ENCODE results near the gene BBX. TPM values are rescaled to one million over a fixed set of nuclear protein-coding genes. Genes with fewer than 3 reads are reported as not detected.

Gene BBX
- total and polyA plus RNA-seq, 2 of the 4 experiments (the other 2 are of a cell fraction) = 13.6 to 107 TPM

DNA sequence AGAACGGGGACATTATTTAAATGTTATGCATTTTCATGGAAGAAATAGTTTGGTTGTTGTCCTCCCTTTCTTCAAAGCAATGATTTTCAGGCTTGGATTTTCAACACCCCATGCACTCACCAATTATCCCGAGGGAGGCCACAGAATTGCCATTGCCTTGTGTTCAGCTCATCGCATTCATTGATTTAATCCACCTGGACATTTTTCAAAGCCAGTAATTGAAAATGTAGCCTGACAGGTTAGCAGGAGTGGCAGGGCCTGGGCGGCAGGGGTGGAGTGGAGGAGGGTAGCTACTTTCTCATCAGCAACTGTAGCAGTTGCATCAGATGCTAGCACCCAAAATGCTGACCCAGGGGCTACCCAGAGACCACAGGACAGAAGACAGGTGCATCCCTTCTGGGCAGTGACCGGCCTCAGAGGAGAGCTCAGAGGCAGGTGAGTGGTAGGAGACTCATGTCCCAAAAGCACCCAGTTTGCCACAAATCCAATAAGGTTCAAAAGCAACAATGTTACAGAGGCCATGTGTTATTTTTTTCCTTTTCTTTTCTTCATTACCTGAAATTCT lies 325.7 kb downstream of the BBX start:
- peaks cover 2% of the 10 kb centered on the region; the same call in 1 of the 2 replicates for H3K4me1 ChIP-seq (ENCODE audit: control insufficient read depth, insufficient read depth, low read length)
- no peak overlapping the region for H2AK9ac ChIP-seq (replicated peaks; ENCODE audit: low read depth, low read length, poor library complexity)
- ChIA-PET CTCF (interaction anchor here (0.7 kb wide), 1 partner anchor 67 kb away, joined by 3 read pairs; no protein-coding TSS in a partner anchor), POLR2A (ENCODE audit: unreplicated experiment) (no interaction called here)
- no peak overlapping the region for H3K27ac ChIP-seq (ENCODE audit: insufficient read depth, low read length)
- no peak overlapping the region for H3K4ac ChIP-seq (ENCODE audit: low read depth, low read length)
- no peaks in the 10 kb centered on the region for H3K27me3 ChIP-seq (ENCODE audit: control insufficient read depth, insufficient read depth, low read length)
- H3K23ac ChIP-seq (ENCODE audit: low read depth, low read length) = no peak overlapping the region
- H4K8ac ChIP-seq (ENCODE audit: low read depth in 2 of 2, low read length in 2 of 2) = no peak overlapping the region
- dilution Hi-C loops (cut with HindIII; ENCODE audit: low sequenced_read_pairs, unreplicated experiment) = no loop called here
- H3K36me3 ChIP-seq (ENCODE audit: control insufficient read depth, insufficient read depth, low read length) = no peaks in the 10 kb centered on the region
- WGBS, 2 experiments (ENCODE audit: extremely low coverage in 2 of 2, insufficient read length in 1 of 2) = no CpG with 5 or more reads among the region's 5 CpGs
- H2BK5ac ChIP-seq (ENCODE audit: low read depth, low read length, poor library complexity, severe bottlenecking) = no peak overlapping the region
- H3K4me3 ChIP-seq (ENCODE audit: insufficient read depth, low read depth, low read length) = no peak overlapping the region
- H3K9me1 ChIP-seq (ENCODE audit: insufficient read depth, low read length) = no peaks in the 10 kb centered on the region
- H3K4me2 ChIP-seq (ENCODE audit: low read depth, low read length) = no peak overlapping the region
- H3K9me3 ChIP-seq (ENCODE audit: control insufficient read depth, insufficient read depth, low read length) = no peaks in the 10 kb centered on the region
- H4K20me1 ChIP-seq (ENCODE audit: insufficient read depth, low read length) = no peaks in the 10 kb centered on the region
- in situ Hi-C loops (cut with MboI; ENCODE audit: low sequenced_read_pairs) = no loop called here
- H4K5ac ChIP-seq (ENCODE audit: low read depth, low read length) = no peak overlapping the region
- BruUV-seq (replicated peaks) = no TSS peak
- H2BK20ac ChIP-seq (ENCODE audit: low read depth, low read length) = no peak overlapping the region
- no peak overlapping the region for H2BK120ac ChIP-seq (ENCODE audit: low read depth, low read length)
- H2BK15ac ChIP-seq (ENCODE audit: low read depth, low read length) = no peak overlapping the region
- ATAC-seq (ENCODE audit: low read depth) = no peak
- H3K56ac ChIP-seq (ENCODE audit: extremely low read depth, insufficient read depth, low read length) = no peak overlapping the region
- H3K9ac ChIP-seq (ENCODE audit: low read depth, low read length) = no peak overlapping the region
- H3K79me1 ChIP-seq (ENCODE audit: low read depth in 1 of 2, low read length in 2 of 2) = no peaks in the 10 kb centered on the region
- no peak overlapping the region for H3K14ac ChIP-seq (replicated peaks; ENCODE audit: low read depth, low read length)
- no peak for DNase-seq
- H4K91ac ChIP-seq (ENCODE audit: insufficient read depth, low read depth, low read length) = no peak overlapping the region
- no peak overlapping the region for H2AFZ ChIP-seq (replicated peaks; ENCODE audit: low read length, poor library complexity)
- no peak overlapping the region for H3K18ac ChIP-seq (ENCODE audit: low read depth, low read length)
- intact Hi-C loops (cut with micrococcal nuclease) = loop anchor here (5.0 kb wide), 1 partner anchor 611 kb away; no protein-coding TSS in a partner anchor
- H2AK5ac ChIP-seq (ENCODE audit: low read depth, low read length) = no peak overlapping the region
- TF ChIP-seq BHLHE40 (IDR thresholded peaks at IDR 0.05; ENCODE audit: low read depth, low read length) (no peak), RAD21 (IDR thresholded peaks at IDR 0.05; ENCODE audit: low read length) (no peak), RFX5 (IDR thresholded peaks at IDR 0.05; ENCODE audit: low read depth, low read length) (no peak), RCOR1 (IDR thresholded peaks at IDR 0.05; ENCODE audit: insufficient replicate concordance, low read length) (no peak), MAFK (IDR thresholded peaks at IDR 0.05; ENCODE audit: low read depth, low read length) (no peak), MXI1 (IDR thresholded peaks at IDR 0.05; ENCODE audit: borderline replicate concordance, low read depth, low read length) (no peak), FOS (IDR thresholded peaks at IDR 0.05; ENCODE audit: low read depth, low read length) (no peak), SMC3 (IDR thresholded peaks at IDR 0.05; ENCODE audit: low read depth, low read length) (no peak), CHD1 (IDR thresholded peaks at IDR 0.05; ENCODE audit: low read depth, low read length) (no peak), NFE2L2 (IDR thresholded peaks at IDR 0.05; ENCODE audit: low read depth, low read length) (no peak), CEBPB (IDR thresholded peaks at IDR 0.05; ENCODE audit: low read depth, low read length) (no peak)
- TF ChIP-seq, protein P1, sequence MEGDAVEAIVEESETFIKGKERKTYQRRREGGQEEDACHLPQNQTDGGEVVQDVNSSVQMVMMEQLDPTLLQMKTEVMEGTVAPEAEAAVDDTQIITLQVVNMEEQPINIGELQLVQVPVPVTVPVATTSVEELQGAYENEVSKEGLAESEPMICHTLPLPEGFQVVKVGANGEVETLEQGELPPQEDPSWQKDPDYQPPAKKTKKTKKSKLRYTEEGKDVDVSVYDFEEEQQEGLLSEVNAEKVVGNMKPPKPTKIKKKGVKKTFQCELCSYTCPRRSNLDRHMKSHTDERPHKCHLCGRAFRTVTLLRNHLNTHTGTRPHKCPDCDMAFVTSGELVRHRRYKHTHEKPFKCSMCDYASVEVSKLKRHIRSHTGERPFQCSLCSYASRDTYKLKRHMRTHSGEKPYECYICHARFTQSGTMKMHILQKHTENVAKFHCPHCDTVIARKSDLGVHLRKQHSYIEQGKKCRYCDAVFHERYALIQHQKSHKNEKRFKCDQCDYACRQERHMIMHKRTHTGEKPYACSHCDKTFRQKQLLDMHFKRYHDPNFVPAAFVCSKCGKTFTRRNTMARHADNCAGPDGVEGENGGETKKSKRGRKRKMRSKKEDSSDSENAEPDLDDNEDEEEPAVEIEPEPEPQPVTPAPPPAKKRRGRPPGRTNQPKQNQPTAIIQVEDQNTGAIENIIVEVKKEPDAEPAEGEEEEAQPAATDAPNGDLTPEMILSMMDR (conservative IDR thresholded peaks at IDR 0.05; ENCODE audit: low read depth, low read length) = no peak
- TF ChIP-seq, protein P2, sequence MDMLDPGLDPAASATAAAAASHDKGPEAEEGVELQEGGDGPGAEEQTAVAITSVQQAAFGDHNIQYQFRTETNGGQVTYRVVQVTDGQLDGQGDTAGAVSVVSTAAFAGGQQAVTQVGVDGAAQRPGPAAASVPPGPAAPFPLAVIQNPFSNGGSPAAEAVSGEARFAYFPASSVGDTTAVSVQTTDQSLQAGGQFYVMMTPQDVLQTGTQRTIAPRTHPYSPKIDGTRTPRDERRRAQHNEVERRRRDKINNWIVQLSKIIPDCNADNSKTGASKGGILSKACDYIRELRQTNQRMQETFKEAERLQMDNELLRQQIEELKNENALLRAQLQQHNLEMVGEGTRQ (IDR thresholded peaks at IDR 0.05; ENCODE audit: low read depth, low read length) = no peak

Measured in IMR-90 (cell line).